HEK293T (cell line): ENCODE measurements around the gene TTC9C.

ENCODE experiments used
- CTCF ChIA-PET: fragments of 350-600 bp; formaldehyde crosslinking; extraction: SDS; loops from one replicate; lab custom pipeline; 2021; ENCODE audit warnings: antibody characterized with exemption, inconsistent platforms; lab: Yijun Ruan, JAX
- POLR2A ChIA-PET: fragments of 350-600 bp; formaldehyde crosslinking; extraction: SDS; loops from one replicate; lab custom pipeline; 2020; ENCODE audit warnings: antibody characterized with exemption, inconsistent platforms; lab: Yijun Ruan, JAX
- DNase-seq: peaks from one replicate; pipeline ENCODE4 v3.0.0; 2012; ENCODE audit warnings: mixed read lengths; ENCODE audit errors: extremely low spot score
- ARNT ChIP-seq: fragments of 450-650 bp; IDR thresholded peaks from 2 replicates; pipeline ENCODE4 v1.6.1; 2017; ENCODE audit warnings: mild to moderate bottlenecking
- BHLHE40 ChIP-seq: fragments of 450-650 bp; IDR thresholded peaks from 2 replicates; pipeline ENCODE4 v1.6.1; 2016; ENCODE audit warnings: mild to moderate bottlenecking, moderate library complexity, borderline replicate concordance
- CTBP1 ChIP-seq: fragments of 450-650 bp; IDR thresholded peaks from 2 replicates; pipeline ENCODE4 v1.6.1; 2016; ENCODE audit warnings: borderline replicate concordance
- ELF4 ChIP-seq: fragments of 450-650 bp; IDR thresholded peaks from 2 replicates; pipeline ENCODE4 v1.6.1; 2017; ENCODE audit warnings: antibody characterized with exemption
- FOXA1 ChIP-seq: fragments of 450-650 bp; IDR thresholded peaks from 2 replicates; pipeline ENCODE4 v1.6.1; 2016; ENCODE audit warnings: mild to moderate bottlenecking
- FOXK2 ChIP-seq: fragments of 450-650 bp; IDR thresholded peaks from 2 replicates; pipeline ENCODE4 v1.6.1; 2016; ENCODE audit warnings: mild to moderate bottlenecking
- FOXM1 ChIP-seq: fragments of 450-650 bp; IDR thresholded peaks from 2 replicates; pipeline ENCODE4 v1.6.1; 2017; ENCODE audit warnings: mild to moderate bottlenecking, borderline replicate concordance
- HDGF ChIP-seq: fragments of 450-650 bp; IDR thresholded peaks from 2 replicates; pipeline ENCODE4 v1.6.1; 2017; ENCODE audit warnings: antibody characterized with exemption, borderline replicate concordance
- L3MBTL2 ChIP-seq: fragments of 450-650 bp; conservative IDR thresholded peaks from 2 replicates; pipeline ENCODE4 v1.6.1; 2016; ENCODE audit warnings: mild to moderate bottlenecking
- LEF1 ChIP-seq: fragments of 450-650 bp; IDR thresholded peaks from 2 replicates; pipeline ENCODE4 v1.6.1; 2017; ENCODE audit warnings: mild to moderate bottlenecking, borderline replicate concordance
- NFRKB ChIP-seq: fragments of 450-650 bp; IDR thresholded peaks from 2 replicates; pipeline ENCODE4 v1.6.1; 2016; ENCODE audit warnings: mild to moderate bottlenecking, moderate library complexity
- SP1 ChIP-seq: fragments of 450-650 bp; IDR thresholded peaks from 2 replicates; pipeline ENCODE4 v1.6.1; 2017
- SUZ12 ChIP-seq: fragments of 450-650 bp; IDR thresholded peaks from 2 replicates; pipeline ENCODE4 v1.6.1; 2016; ENCODE audit warnings: mild to moderate bottlenecking
- TARDBP ChIP-seq: fragments of 450-650 bp; IDR thresholded peaks from 2 replicates; pipeline ENCODE4 v1.6.1; 2016
- ZNF384 ChIP-seq: fragments of 450-650 bp; IDR thresholded peaks from 2 replicates; pipeline ENCODE4 v1.6.1; 2016
- TF ChIP-seq, protein P1 (sequence below): fragments of 450-650 bp; IDR thresholded peaks from 2 replicates; pipeline ENCODE4 v1.6.1; 2016

The TTC9C gene

DNA sequence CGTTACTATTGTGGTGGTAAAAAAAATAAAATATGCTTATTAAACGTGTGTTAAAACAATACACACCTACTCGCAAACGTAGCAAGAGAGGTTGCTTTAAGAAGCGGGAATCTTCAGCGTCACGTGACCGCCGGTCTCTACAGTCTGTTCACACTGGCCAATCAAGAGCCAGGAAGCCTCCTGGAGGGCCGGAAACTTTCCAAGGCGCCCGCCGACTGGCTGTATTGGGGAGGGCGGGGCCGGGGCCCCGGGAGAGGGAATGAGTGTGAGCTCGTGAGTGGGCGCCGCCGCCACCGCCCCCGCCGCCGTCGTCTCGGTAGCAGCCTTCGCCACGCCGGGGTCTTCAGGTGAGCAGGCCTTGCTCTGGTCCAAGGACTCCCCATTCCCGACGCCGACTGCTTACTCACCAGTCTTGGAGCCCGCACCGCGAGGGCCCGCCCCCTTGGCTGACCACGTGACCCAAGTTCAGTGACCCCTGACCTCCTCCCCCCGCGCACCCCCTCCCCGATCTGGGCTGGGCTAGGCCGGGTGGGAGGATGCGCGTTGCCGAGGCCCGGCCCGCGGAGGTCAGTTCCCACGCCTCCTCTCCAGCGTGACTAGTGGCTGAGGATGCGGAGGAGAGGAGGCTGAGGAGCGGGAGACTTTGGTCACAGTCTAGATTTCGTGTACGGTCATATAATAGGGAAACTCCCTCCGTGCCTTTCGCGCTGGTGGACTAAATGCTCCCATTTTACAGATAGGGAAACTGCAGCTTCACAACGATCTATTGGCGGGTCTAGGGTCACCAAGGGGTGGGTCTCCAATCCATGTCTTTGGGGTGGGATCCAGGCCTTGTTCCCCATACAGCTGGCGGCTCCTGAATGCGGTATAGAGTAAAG lies 43.1 kb downstream of the TTC9C start, which contains the start of gene TAF6L:
TSS of gene TAF6L (plus strand) at position 253 of the 878 bp plus-strand sequence. CDS start 4,388 bp downstream, outside the sequence.
- POLR2A ChIA-PET, result interaction anchor here (0.8 to 5.5 kb wide), 23 partner anchors 10 to 180 kb away, joined by 3 to 64 read pairs (median 4); partner anchors contain the start of genes C11orf98, CSKMT, HNRNPUL2 and LRRN4CL
- CTCF ChIA-PET, result interaction anchor here (0.6 to 3.4 kb wide), 5 partner anchors 15 to 229 kb away, joined by 3 to 16 read pairs (median 4); partner anchors contain the start of gene ZBTB3

DNA sequence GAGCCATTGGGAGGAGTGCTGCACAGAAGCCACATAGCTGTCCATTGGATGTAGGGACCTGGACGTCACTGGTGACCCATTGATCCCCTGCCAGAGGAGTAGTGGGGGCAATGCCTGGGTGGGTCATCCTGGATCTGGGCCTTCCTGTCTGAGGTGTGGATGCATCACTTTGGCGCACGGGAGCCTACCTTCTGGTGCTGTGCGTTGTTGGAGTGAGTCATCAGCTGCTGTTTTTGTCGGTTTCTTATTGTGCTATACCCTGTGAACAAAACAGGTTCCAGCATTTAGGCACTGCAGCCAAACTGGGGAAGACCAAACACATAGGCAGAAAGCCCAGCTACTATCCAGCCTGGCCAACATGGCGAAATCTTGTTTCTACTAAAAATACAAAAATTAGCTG lies 46.1 kb downstream of the TTC9C start:
- TF ChIP-seq BHLHE40, result no peak
- no peak for TF ChIP-seq FOXK2
- no peak for TF ChIP-seq FOXA1
- no peak for TF ChIP-seq FOXM1
- no peak for TF ChIP-seq ELF4
- TF ChIP-seq CTBP1, result no peak
- TF ChIP-seq, protein P1, sequence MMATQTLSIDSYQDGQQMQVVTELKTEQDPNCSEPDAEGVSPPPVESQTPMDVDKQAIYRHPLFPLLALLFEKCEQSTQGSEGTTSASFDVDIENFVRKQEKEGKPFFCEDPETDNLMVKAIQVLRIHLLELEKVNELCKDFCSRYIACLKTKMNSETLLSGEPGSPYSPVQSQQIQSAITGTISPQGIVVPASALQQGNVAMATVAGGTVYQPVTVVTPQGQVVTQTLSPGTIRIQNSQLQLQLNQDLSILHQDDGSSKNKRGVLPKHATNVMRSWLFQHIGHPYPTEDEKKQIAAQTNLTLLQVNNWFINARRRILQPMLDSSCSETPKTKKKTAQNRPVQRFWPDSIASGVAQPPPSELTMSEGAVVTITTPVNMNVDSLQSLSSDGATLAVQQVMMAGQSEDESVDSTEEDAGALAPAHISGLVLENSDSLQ, result no peak
- TF ChIP-seq SP1, result no peak
- no peak for TF ChIP-seq L3MBTL2
- TF ChIP-seq ZNF384, result no peak
- no peak for TF ChIP-seq HDGF
- no peak for TF ChIP-seq SUZ12
- no peak for TF ChIP-seq ARNT
- no peak for TF ChIP-seq TARDBP
- no peak for TF ChIP-seq LEF1
- no peak for TF ChIP-seq NFRKB
- ChIA-PET POLR2A (interaction anchor here (1.4 to 3.4 kb wide), 8 partner anchors 13 to 107 kb away, joined by 3 to 18 read pairs (median 6); partner anchors contain the start of genes HNRNPUL2, TMEM179B, TTC9C and ZBTB3), CTCF (interaction anchor here (0.7 to 1.8 kb wide), 3 partner anchors 12 to 379 kb away, joined by 3 to 8 read pairs (median 3); no protein-coding TSS in a partner anchor)
- DNase-seq, result no peak

More for the DNA sequence above, 43.1 kb downstream of the TTC9C start, which contains the start of gene TAF6L:
- TF ChIP-seq L3MBTL2, result peak; percentile 84
- peak; percentile 13; the same call in 1 of the 2 replicates for TF ChIP-seq FOXM1
- TF ChIP-seq, protein P1, result no peak
- TF ChIP-seq TARDBP, result peak; percentile 81
- TF ChIP-seq CTBP1, result 0 out of 2 replicates have a peak, but pooled peaks have one; percentile 24
- DNase-seq, result peak; percentile 92

DNA sequence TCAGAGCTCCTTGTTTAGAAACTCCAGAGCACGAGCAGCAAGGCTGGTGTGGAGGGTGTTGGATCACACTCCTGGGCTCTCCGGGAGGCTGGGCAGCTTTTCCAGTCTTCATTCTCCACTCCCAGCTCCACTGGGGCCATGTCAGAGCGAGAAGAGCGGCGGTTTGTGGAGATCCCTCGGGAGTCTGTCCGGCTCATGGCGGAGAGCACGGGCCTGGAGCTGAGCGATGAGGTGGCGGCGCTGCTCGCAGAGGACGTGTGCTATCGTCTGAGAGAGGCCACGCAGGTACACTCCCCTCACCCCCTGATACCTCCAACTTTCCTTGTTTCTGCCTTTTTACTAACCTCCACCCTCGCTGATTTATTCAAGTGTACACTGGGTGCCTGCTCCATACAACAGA lies 47.4 kb downstream of the TTC9C start:
- no peak for DNase-seq
- CTCF ChIA-PET, result interaction anchor here (1.1 to 1.8 kb wide), 2 partner anchors 11 to 380 kb away, joined by 3 to 8 read pairs; no protein-coding TSS in a partner anchor
- TF ChIP-seq FOXA1, result no peak
- POLR2A ChIA-PET, result interaction anchor here (1.3 to 3.4 kb wide), 9 partner anchors 11 to 111 kb away, joined by 3 to 18 read pairs (median 6); partner anchors contain the start of genes C11orf98, CSKMT, HNRNPUL2 and TMEM179B

DNA sequence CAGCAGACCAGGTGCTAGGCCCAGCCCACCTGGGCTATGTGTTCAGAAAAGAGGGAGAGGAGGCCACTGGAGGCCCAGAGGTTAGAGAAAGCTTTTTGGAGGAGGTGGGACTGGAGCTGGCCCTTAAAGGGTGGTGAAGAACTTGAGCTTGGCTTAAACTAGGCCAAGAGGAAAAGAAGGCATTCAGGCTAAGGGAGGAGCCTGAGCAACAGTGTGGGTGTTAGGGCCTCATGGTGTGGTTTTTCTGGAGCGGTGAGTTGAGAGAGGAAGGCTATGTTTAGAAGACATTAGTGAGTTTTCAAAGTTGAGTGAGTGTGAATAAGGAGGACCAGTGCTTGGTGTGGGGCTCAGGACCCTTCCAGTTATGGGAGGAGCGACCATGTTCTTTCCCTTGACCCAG lies 49.1 kb downstream of the TTC9C start:
- POLR2A ChIA-PET, result interaction anchor here (0.7 to 1.0 kb wide), 2 partner anchors 9 to 79 kb away, joined by 3 to 6 read pairs; no protein-coding TSS in a partner anchor
- TF ChIP-seq NFRKB, result no peak
- TF ChIP-seq SUZ12, result no peak
- no peak for TF ChIP-seq SP1
- CTCF ChIA-PET, result no interaction called here
- DNase-seq, result no peak

DNA sequence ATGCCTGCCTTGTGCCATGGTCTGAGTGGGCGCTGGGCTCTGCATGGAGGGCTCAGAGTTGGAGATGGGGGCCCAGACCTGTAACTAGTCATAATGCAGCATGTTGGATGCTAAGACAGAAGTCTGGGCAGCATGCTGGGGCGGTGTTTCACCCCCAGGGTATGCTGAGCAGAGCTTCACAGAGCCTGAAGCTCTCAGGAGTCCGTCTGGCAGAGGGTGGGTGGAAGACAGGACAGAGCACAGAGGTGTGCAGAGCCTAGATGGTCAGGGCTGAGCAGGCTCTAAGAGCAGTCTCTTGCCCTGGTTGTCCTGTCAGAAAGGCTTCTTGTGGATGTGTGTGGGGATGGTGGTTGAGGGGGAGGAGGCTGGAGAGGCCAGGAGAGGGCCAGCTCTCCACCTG lies 50.2 kb downstream of the TTC9C start:
- no peak for DNase-seq
- TF ChIP-seq SUZ12 (no peak), HDGF (no peak), ARNT (no peak), LEF1 (no peak), TARDBP (no peak)
- CTCF ChIA-PET, result no interaction called here
- POLR2A ChIA-PET, result interaction anchor here (1.1 kb wide), 1 partner anchor 9 kb away, joined by 5 read pairs; the partner anchor contains the start of gene TMEM179B

DNA sequence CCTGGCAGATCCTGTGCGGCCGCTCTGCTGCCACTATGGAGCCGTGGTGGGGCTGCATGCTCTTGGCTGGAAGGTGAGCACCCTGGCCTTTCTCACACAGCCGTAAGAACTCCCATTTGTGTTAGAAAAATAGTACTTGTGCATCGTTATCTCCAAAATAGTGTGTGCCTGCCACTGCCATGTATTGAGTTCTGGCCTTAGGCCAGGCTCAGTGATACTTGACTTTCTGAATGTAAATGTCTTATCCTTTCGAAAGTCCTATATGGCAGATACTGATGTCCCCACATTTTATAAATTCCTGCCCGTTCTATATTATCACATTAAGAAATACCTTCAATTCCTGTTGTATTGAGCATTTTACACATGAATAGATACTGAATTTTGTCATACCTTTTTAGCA lies 54.5 kb downstream of the TTC9C start:
- TF ChIP-seq FOXM1, result no peak
- TF ChIP-seq TARDBP, result no peak
- no peak for TF ChIP-seq ELF4
- no peak for TF ChIP-seq SUZ12
- no peak for TF ChIP-seq ZNF384
- TF ChIP-seq, protein P1, result no peak
- no peak for TF ChIP-seq LEF1
- POLR2A ChIA-PET, result no interaction called here
- no peak for DNase-seq
- CTCF ChIA-PET, result interaction anchor here (0.7 kb wide), 1 partner anchor 68 kb away, joined by 4 read pairs; no protein-coding TSS in a partner anchor
